Kidney glomerular epithelial cell (primary cell): Measurements from ENCODE around the gene PLCG1.
"Not testable (repeated sequence)": the region's sequence is repeated elsewhere in the genome, so short reads cannot be mapped to it uniquely, and the experiment has no call there.

Experiments
- DNase-seq: peaks from one replicate; lab custom pipeline; 2025; lab: John Stamatoyannopoulos, UW

Gene PLCG1

GRCh38 chr20:41124451-41125094, 12.8 kb upstream of the PLCG1 start:
- DNase-seq = no peak

- no peak for DNase-seq
These were observed 11.5 kb upstream of the PLCG1 start for GRCh38 chr20:41125530-41126457.

- no peak for DNase-seq
These were observed 10.6 kb upstream of the PLCG1 start for GRCh38 chr20:41126719-41127118.

GRCh38 chr20:41128317-41128716, 9.0 kb upstream of the PLCG1 start:
- not testable (repeated sequence) for DNase-seq

- no peak for DNase-seq
These were observed 5.6 kb upstream of the PLCG1 start for GRCh38 chr20:41131594-41132387.

GRCh38 chr20:41132388-41132775, 5.0 kb upstream of the PLCG1 start:
- DNase-seq = not testable (repeated sequence)

GRCh38 chr20:41133709-41134361, 3.5 kb upstream of the PLCG1 start:
- no peak for DNase-seq

- DNase-seq = no peak
These were observed 2.8 kb upstream of the PLCG1 start for GRCh38 chr20:41134362-41135186.

- peak; percentile 28 for DNase-seq
These were observed 2.0 kb upstream of the PLCG1 start for GRCh38 chr20:41135187-41135887.

- DNase-seq = no peak
These were observed 1.3 kb upstream of the PLCG1 start for GRCh38 chr20:41135888-41136679.

- DNase-seq = peak; percentile 38
These were observed 501 bp downstream of the PLCG1 start for GRCh38 chr20:41137614-41138474.

- DNase-seq = no peak
These were observed 1.3 kb downstream of the PLCG1 start for GRCh38 chr20:41138475-41139226.

GRCh38 chr20:41139227-41140093, 2.1 kb downstream of the PLCG1 start:
- DNase-seq = no peak

- DNase-seq = no peak
These were observed 3.1 kb downstream of the PLCG1 start for GRCh38 chr20:41140226-41141133.

- DNase-seq = no peak
These were observed 3.9 kb downstream of the PLCG1 start for GRCh38 chr20:41141153-41141815.
